ENCODE measurements around the gene ASIC3. TPM values are rescaled to one million over a fixed set of nuclear protein-coding genes. Genes with fewer than 3 reads are reported as not detected.

ASIC3 gene
- total and polyA plus RNA-seq, 2 of the 8 experiments (the other 6 are each of a cell fraction or from before 2014, with no cell fraction given), result 1.6 to 1.9 TPM

GRCh38 chr7:151066273-151066974 lies 18.1 kb downstream of the ASIC3 start (continued):
- TF ChIP-seq CHD7 (IDR thresholded peaks at IDR 0.05; ENCODE audit: insufficient replicate concordance, low read length), result no peak
- no peak for TF ChIP-seq TBP (IDR thresholded peaks at IDR 0.05; ENCODE audit: low read depth, low read length)
- TF ChIP-seq YY1 (IDR thresholded peaks at IDR 0.05; ENCODE audit: low read depth, low read length), result no peak
- no peak for TF ChIP-seq JUN (IDR thresholded peaks at IDR 0.05; ENCODE audit: low read depth, low read length)
